Measurements from ENCODE around the gene LYPLAL1. TPM values are rescaled to one million over a fixed set of nuclear protein-coding genes. Genes with fewer than 3 reads are reported as not detected.

Gene LYPLAL1
- total and polyA plus RNA-seq, 2 of the 8 experiments (the other 6 are each of a cell fraction or from before 2014, with no cell fraction given), result 6.3 to 23.8 TPM

- H2BK20ac ChIP-seq (ENCODE audit: low read length), result no peak overlapping the region
- H2BK12ac ChIP-seq (ENCODE audit: low read depth, low read length), result no peak overlapping the region
- no peak overlapping the region for H2AK5ac ChIP-seq (ENCODE audit: low read depth, low read length)
- H3K9ac ChIP-seq (replicated peaks in 1 of 4; ENCODE audit: extremely low read depth in 1 of 4, low read depth in 3 of 4, low read length in 3 of 4), result no peak overlapping the region
- no peak overlapping the region for H3K14ac ChIP-seq (ENCODE audit: insufficient read length)
- H2AFZ ChIP-seq (ENCODE audit: low read length), result no peak overlapping the region
- 94% methylated on average over 3 of the region's 3 CpGs; no CpG with 5 or more reads in 1 of the 2 experiments for whole genome bisulfite sequencing, 2 experiments (ENCODE audit: extremely low coverage in 1 of 2, insufficient coverage in 1 of 2, insufficient read length in 1 of 2, insufficient replicate concordance in 2 of 2, low coverage in 1 of 2, low lambda C conversion rate in 2 of 2, missing lambda C conversion rate in 1 of 2)
- no peak overlapping the region for H4K5ac ChIP-seq (ENCODE audit: insufficient read length, low read depth, low read length)
- no peak overlapping the region for H2BK5ac ChIP-seq (ENCODE audit: low read depth, low read length)
- no peak overlapping the region for H3K4me3 ChIP-seq (ENCODE audit: extremely low read depth in 1 of 4, insufficient read depth in 2 of 4, low read depth in 3 of 4, low read length in 4 of 4)
- H3K23ac ChIP-seq (ENCODE audit: insufficient read length), result no peak overlapping the region
- TF ChIP-seq SUZ12 (IDR thresholded peaks at IDR 0.05; ENCODE audit: low read length), result no peak
- H3K4ac ChIP-seq (replicated peaks; ENCODE audit: insufficient read length, low read depth, low read length), result no peak overlapping the region
- no peaks in the 10 kb centered on the region for H4K20me1 ChIP-seq (replicated peaks in 1 of 2; ENCODE audit: control insufficient read depth in 1 of 2, insufficient read depth in 2 of 2, low read length in 2 of 2)
- H3K27ac ChIP-seq (ENCODE audit: low read depth, low read length), result no peak overlapping the region
- H3K79me2 ChIP-seq (ENCODE audit: control insufficient read depth in 1 of 2, insufficient read depth in 2 of 2, low read length in 2 of 2), result peaks cover 0 to 18% of the 10 kb centered on the region in 2 experiments; a peak in 1 of 4 replicates
- H3K56ac ChIP-seq (replicated peaks; ENCODE audit: insufficient read length, low read depth, low read length), result no peak overlapping the region
- peaks cover 0 to 13% (median 0%) of the 10 kb centered on the region in 4 experiments; a peak in 2 of 8 replicates for H3K36me3 ChIP-seq (ENCODE audit: control insufficient read depth in 2 of 4, insufficient read depth in 4 of 4, low read length in 3 of 4)
- ChIA-PET POLR2A (ENCODE audit: partially characterized antibody) (no interaction called here), CTCF (ENCODE audit: partially characterized antibody) (interaction anchor here (0.6 kb wide), 1 partner anchor 917 kb away, joined by 8 read pairs; no protein-coding TSS in a partner anchor)
- H3K4me1 ChIP-seq (replicated peaks in 1 of 4; ENCODE audit: control insufficient read depth in 3 of 4, insufficient read depth in 4 of 4, low read length in 3 of 4), result peaks cover 0 to 4% (median 2%) of the 10 kb centered on the region in 4 experiments; a peak in 4 of 7 replicates
- no peak overlapping the region for H3K18ac ChIP-seq (ENCODE audit: extremely low read depth, low read length)
- DNase-seq (ENCODE audit: low read depth in 1 of 2, low spot score in 2 of 2) (no peak), FAIRE-seq (no peak)
- H4K8ac ChIP-seq (ENCODE audit: extremely low read depth, insufficient read depth, low read length), result no peak overlapping the region
- no peaks in the 10 kb centered on the region for H3K27me3 ChIP-seq (replicated peaks in 1 of 4; ENCODE audit: control insufficient read depth in 3 of 4, extremely low read depth in 1 of 4, insufficient read depth in 3 of 4, low read length in 3 of 4)
- no peak overlapping the region for H2BK15ac ChIP-seq (ENCODE audit: low read length)
- H2BK120ac ChIP-seq (replicated peaks; ENCODE audit: low read depth, low read length), result no peak overlapping the region
- H3K4me2 ChIP-seq (ENCODE audit: insufficient read depth in 1 of 2, low read depth in 2 of 2, low read length in 2 of 2), result no peak overlapping the region
- no peaks in the 10 kb centered on the region for H3K79me1 ChIP-seq (ENCODE audit: low read depth, low read length)
- no peak overlapping the region for H4K91ac ChIP-seq (replicated peaks; ENCODE audit: insufficient read length, low read length)
- no peaks in the 10 kb centered on the region for H3K9me3 ChIP-seq (ENCODE audit: insufficient read depth in 2 of 2, low read depth in 1 of 2, low read length in 1 of 2)
- H3K23me2 ChIP-seq (ENCODE audit: low read depth, low read length), result peaks cover 3% of the 10 kb centered on the region; the same call in 1 of the 2 replicates
Measured at GRCh38 chr1:219177363-219177762, 3.7 kb downstream of the LYPLAL1 start.

Measured in H1 (cell line).